K562 (cell line): ENCODE results near the gene FERMT3. TPM values are rescaled to one million over a fixed set of nuclear protein-coding genes. Genes with fewer than 3 reads are reported as not detected.

Experiments
- CXXC5 ChIP-seq: fragments of 250-450 bp; sonication (Bioruptor Pico); IDR thresholded peaks from 2 replicates; pipeline ENCODE4 v1.8.0; 2022; ENCODE audit warnings: inconsistent platforms, mild to moderate bottlenecking, moderate library complexity
- GTF2A2 ChIP-seq: IDR thresholded peaks from 2 replicates; pipeline ENCODE4 v1.6.1; 2016; ENCODE audit warnings: mild to moderate bottlenecking, missing genetic modification characterization, missing compliant biosample characterization
- KHSRP ChIP-seq: fragments of 450-650 bp; IDR thresholded peaks from 2 replicates; pipeline ENCODE4 v1.6.1; 2017
- NELFE ChIP-seq: IDR thresholded peaks from 2 replicates; pipeline ENCODE4 v1.6.1; 2011; ENCODE audit warnings: mild to moderate bottlenecking; ENCODE audit not compliant: insufficient read depth, insufficient read length
- RB1 ChIP-seq: fragments of 450-650 bp; IDR thresholded peaks from 2 replicates; pipeline ENCODE4 v1.6.1; 2017; ENCODE audit warnings: low read depth, mild to moderate bottlenecking
- SP2 ChIP-seq: IDR thresholded peaks from 2 replicates; pipeline ENCODE4 v1.6.1; 2011; ENCODE audit warnings: mild to moderate bottlenecking, low read depth, low read length, moderate library complexity; ENCODE audit not compliant: poor library complexity, severe bottlenecking; ENCODE audit errors: extremely low read depth
- ZNF184 ChIP-seq: sonication (generic); formaldehyde crosslinking; IDR thresholded peaks from 2 replicates; pipeline ENCODE4 v1.5.0; 2020; ENCODE audit warnings: missing genetic modification reagents
- ZNF263 ChIP-seq: sonication (generic); formaldehyde crosslinking; IDR thresholded peaks from 2 replicates; pipeline ENCODE4 v1.8.0; 2022; ENCODE audit warnings: mild to moderate bottlenecking, missing genetic modification reagents, borderline replicate concordance
- ZNF384 ChIP-seq: IDR thresholded peaks from 2 replicates; pipeline ENCODE4 v1.6.1; 2012; ENCODE audit warnings: low read depth, low read length, improper control_type of control experiment
- polyA plus RNA-seq, 8 experiments: library from polyadenylated mRNA; depleted of rRNA in 4 of 8; stranded (reverse) in 5 of 8; unstranded in 3 of 8; fragments of >200 nt; fragmentation: Nextera tagmentation in 2 of 8; fragmentation: Illumina TruSeq in 1 of 8; extraction: Ambion mirVana in 2 of 8; extraction: Trizol in 1 of 8; gene quantifications; 2 replicates each; pipeline versions ENCODE4 v1.2.1 to v1.2.3, GENCODE V29; 2011 to 2014; ENCODE audit warnings: inconsistent platforms in 1 of 8, missing spikeins in 1 of 8
- total RNA-seq, 7 experiments: library from RNA; depleted of rRNA in 6 of 7; stranded (reverse); fragments of >200 nt in 6 of 7; fragmentation: Illumina TruSeq in 2 of 7; extraction: Trizol in 2 of 7; gene quantifications; 2 replicates each; pipeline versions ENCODE4 v1.2.1 to v1.2.3, GENCODE V29; 2011 to 2021; ENCODE audit warnings: low replicate concordance in 1 of 7
- TF ChIP-seq, protein P1 (sequence below): fragments of 250-450 bp; sonication (Bioruptor Pico); IDR thresholded peaks from 2 replicates; pipeline ENCODE4 v1.5.0; 2021; ENCODE audit warnings: mild to moderate bottlenecking, moderate library complexity
- TF ChIP-seq, protein P2 (sequence below): sonication (generic); formaldehyde crosslinking; IDR thresholded peaks from 2 replicates; pipeline ENCODE4 v1.8.0; 2023; ENCODE audit warnings: mild to moderate bottlenecking, missing genetic modification reagents
- TF ChIP-seq, protein P3 (sequence below): sonication (generic); formaldehyde crosslinking; IDR thresholded peaks from 2 replicates; pipeline ENCODE4 v1.8.1; 2023; ENCODE audit warnings: missing genetic modification reagents, mild to moderate bottlenecking, borderline replicate concordance
- TF ChIP-seq, protein P4 (sequence below), 2 experiments: fragments of 450-650 bp; IDR thresholded peaks; 2 replicates each; pipeline ENCODE4 v1.6.1; 2018; ENCODE audit warnings: mild to moderate bottlenecking in 2 of 2, low read depth in 1 of 2; ENCODE audit not compliant: partially characterized antibody in 2 of 2

The FERMT3 gene
- total and polyA plus RNA-seq, 9 of the 15 experiments (the other 6 are each of a cell fraction or from before 2014, with no cell fraction given), result 3.2 to 275 (median 79.7) TPM

DNA sequence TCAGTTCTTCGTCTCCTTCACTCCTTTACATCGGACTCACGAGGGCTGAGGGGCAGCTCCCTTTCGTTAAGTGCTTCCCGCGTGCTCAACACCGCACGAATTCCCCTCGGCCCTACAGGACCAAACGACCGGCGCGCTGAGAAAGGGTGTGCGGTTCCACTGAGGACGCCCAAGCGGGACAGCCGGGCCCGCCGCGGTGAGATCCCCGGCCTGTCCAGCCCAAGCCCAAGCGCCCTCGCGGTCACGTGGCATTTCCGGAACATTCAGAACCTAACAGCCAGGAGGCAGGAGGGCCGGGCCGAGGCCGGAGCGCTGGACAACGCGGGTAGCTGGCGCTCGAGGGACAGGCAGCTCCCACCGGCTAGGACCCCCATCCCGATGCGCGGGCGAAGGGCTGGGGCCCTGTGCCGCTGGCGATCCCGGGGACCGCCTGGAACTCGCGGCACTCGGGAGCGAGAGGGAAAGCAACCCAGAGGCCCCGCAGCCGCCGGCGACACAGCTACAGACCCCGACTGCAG is 21.3 kb upstream of the FERMT3 start (continued):
- TF ChIP-seq, protein P1, sequence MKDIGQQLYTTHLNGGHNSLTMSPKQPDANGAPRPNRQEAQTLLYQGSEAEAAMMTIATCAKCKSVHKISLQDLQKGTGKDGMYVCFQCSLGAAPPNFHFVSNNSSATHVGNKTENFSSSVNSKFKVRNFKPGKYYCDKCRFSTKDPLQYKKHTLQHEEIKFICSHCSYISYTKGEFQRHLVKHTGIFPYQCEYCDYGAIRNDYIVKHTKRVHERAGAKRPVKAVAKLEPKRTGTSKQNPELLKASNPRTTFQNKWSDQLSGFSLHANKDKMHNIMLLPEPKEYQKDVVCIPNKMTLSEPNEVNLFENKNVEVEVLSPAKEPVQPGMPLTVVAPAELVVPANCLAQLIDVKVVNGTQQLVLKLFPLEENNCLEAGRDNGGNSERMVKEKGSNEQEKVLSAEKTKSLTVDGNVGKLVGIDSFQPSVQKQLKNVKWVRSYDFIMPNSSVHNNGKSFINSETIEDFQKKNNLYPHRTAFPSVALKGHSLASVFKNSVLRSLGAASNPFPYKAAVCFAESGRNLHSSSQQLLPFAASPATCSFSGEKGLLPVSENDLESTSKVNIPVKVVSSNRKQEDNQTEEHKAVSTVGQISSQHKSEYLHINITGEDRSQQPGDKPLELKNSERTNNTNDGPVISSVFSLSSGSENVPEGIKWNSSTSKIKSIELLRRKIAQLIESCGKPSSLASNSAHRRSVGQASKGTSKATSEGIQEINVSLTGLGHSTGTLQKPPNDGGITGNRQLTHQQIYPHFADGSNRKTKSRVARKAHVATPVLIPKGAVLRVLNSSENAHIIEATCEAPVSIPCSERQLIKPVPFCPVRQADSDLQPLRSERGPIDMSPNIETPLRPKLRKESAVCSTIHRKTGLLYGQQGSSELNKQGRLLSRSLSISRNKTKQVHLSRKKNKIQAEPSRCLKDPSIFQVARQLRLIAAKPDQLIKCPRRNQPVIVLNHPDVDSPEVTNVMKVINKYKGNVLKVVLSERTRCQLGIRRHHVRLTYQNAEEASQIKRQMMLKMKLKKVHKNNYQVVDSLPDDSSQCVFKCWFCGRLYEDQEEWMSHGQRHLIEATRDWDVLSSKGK, result no peak
- TF ChIP-seq, protein P2, sequence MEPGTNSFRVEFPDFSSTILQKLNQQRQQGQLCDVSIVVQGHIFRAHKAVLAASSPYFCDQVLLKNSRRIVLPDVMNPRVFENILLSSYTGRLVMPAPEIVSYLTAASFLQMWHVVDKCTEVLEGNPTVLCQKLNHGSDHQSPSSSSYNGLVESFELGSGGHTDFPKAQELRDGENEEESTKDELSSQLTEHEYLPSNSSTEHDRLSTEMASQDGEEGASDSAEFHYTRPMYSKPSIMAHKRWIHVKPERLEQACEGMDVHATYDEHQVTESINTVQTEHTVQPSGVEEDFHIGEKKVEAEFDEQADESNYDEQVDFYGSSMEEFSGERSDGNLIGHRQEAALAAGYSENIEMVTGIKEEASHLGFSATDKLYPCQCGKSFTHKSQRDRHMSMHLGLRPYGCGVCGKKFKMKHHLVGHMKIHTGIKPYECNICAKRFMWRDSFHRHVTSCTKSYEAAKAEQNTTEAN (CRISPR knock-in tag), result no peak
- no peak for TF ChIP-seq SP2
- TF ChIP-seq NELFE, result no peak
- TF ChIP-seq, protein P3, sequence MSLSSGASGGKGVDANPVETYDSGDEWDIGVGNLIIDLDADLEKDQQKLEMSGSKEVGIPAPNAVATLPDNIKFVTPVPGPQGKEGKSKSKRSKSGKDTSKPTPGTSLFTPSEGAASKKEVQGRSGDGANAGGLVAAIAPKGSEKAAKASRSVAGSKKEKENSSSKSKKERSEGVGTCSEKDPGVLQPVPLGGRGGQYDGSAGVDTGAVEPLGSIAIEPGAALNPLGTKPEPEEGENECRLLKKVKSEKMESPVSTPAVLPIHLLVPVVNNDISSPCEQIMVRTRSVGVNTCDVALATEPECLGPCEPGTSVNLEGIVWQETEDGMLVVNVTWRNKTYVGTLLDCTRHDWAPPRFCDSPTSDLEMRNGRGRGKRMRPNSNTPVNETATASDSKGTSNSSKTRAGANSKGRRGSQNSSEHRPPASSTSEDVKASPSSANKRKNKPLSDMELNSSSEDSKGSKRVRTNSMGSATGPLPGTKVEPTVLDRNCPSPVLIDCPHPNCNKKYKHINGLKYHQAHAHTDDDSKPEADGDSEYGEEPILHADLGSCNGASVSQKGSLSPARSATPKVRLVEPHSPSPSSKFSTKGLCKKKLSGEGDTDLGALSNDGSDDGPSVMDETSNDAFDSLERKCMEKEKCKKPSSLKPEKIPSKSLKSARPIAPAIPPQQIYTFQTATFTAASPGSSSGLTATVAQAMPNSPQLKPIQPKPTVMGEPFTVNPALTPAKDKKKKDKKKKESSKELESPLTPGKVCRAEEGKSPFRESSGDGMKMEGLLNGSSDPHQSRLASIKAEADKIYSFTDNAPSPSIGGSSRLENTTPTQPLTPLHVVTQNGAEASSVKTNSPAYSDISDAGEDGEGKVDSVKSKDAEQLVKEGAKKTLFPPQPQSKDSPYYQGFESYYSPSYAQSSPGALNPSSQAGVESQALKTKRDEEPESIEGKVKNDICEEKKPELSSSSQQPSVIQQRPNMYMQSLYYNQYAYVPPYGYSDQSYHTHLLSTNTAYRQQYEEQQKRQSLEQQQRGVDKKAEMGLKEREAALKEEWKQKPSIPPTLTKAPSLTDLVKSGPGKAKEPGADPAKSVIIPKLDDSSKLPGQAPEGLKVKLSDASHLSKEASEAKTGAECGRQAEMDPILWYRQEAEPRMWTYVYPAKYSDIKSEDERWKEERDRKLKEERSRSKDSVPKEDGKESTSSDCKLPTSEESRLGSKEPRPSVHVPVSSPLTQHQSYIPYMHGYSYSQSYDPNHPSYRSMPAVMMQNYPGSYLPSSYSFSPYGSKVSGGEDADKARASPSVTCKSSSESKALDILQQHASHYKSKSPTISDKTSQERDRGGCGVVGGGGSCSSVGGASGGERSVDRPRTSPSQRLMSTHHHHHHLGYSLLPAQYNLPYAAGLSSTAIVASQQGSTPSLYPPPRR (CRISPR knock-in tag), result no peak
- TF ChIP-seq KHSRP, result no peak
- no peak for TF ChIP-seq ZNF184 (CRISPR knock-in tag)
- TF ChIP-seq GTF2A2 (tag), result no peak
- TF ChIP-seq RB1, result peak; percentile 89; the same call in 1 of the 2 replicates
- TF ChIP-seq, protein P4, sequence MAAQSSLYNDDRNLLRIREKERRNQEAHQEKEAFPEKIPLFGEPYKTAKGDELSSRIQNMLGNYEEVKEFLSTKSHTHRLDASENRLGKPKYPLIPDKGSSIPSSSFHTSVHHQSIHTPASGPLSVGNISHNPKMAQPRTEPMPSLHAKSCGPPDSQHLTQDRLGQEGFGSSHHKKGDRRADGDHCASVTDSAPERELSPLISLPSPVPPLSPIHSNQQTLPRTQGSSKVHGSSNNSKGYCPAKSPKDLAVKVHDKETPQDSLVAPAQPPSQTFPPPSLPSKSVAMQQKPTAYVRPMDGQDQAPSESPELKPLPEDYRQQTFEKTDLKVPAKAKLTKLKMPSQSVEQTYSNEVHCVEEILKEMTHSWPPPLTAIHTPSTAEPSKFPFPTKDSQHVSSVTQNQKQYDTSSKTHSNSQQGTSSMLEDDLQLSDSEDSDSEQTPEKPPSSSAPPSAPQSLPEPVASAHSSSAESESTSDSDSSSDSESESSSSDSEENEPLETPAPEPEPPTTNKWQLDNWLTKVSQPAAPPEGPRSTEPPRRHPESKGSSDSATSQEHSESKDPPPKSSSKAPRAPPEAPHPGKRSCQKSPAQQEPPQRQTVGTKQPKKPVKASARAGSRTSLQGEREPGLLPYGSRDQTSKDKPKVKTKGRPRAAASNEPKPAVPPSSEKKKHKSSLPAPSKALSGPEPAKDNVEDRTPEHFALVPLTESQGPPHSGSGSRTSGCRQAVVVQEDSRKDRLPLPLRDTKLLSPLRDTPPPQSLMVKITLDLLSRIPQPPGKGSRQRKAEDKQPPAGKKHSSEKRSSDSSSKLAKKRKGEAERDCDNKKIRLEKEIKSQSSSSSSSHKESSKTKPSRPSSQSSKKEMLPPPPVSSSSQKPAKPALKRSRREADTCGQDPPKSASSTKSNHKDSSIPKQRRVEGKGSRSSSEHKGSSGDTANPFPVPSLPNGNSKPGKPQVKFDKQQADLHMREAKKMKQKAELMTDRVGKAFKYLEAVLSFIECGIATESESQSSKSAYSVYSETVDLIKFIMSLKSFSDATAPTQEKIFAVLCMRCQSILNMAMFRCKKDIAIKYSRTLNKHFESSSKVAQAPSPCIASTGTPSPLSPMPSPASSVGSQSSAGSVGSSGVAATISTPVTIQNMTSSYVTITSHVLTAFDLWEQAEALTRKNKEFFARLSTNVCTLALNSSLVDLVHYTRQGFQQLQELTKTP (IDR thresholded peaks at IDR 0.05; ENCODE audit: low read depth in 1 of 2, partially characterized antibody in 2 of 2), result no peak
- peak; percentile 41; the same call in 1 of the 2 replicates for TF ChIP-seq ZNF263
- no peak; the same call in 1 of the 2 replicates for TF ChIP-seq ZNF384
- peak; percentile 59 for TF ChIP-seq CXXC5 (CRISPR knock-in tag)
